Measurements from ENCODE around the gene TXN2. TPM values are rescaled to one million over a fixed set of nuclear protein-coding genes. Genes with fewer than 3 reads are reported as not detected.

Gene TXN2
- total RNA-seq, 1 donor from 2014 or later: 61.0 TPM

DNA sequence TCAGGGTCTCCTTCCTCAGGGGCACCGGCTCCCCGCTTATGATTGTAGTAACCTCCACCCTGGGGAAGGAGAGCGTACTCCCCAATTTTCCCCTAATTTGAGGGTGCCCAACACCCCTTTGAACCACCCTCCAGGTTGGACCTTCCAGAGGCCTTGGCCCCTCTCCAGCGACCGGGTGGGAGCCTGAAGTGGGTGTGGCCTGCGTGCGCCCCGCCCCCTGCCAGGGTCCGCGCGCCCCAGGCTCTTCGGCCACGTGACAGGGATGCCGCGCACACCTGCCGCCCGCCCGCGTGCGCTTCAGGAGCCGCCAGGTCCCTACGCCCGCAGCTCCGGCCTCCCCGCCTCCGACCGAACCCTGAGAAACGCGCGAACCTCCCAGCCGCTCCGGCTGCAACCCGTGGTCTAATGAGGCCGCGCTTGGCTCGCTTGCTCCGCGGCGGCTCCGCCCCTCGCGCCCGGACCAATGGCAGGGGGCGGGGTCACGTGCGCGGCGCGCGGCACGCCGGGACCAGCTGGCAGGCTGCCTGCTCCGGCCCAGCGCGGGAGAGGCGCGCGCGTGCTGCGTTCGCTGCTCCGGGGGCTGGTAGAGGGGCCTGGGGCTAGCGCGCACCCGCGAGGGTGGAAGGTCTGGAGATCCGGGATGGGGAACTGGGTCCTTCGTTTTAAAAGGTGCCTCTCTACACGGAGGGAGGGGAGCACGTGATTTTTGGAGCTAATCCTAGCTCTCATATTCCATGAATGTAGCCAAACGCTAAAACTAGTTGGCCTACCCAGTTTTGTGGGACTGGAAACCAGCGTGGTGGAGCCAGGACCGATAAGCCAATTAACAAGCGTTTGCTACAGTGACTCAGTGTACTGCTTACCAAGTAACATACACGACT, 25.4 kb upstream of the TXN2 start, which contains the start of gene FOXRED2:
Gene FOXRED2 (minus strand): TSS at position 404 of the 881 bp plus-strand sequence. CDS start 618 bp downstream, outside the sequence.
- Histone ChIP-seq H2AFZ (ENCODE audit: low read depth, low read length) (peak within 1 kb of the TSS; percentile 59), H3K79me2 (ENCODE audit: insufficient read depth, low read length) (no peaks in the 10 kb centered on the region), H3K36me3 (ENCODE audit: insufficient read depth, low read length) (peaks cover 17% of the 10 kb centered on the region), H3K4me1 (ENCODE audit: insufficient read depth, low read length) (peaks cover 10% of the 10 kb centered on the region), H3K4me2 (ENCODE audit: low read length) (peak within 1 kb of the TSS; percentile 83), H3K9ac (ENCODE audit: low read length) (peak within 1 kb of the TSS; percentile 23), H3K4me3 (ENCODE audit: insufficient read depth, low read depth, low read length) (peak within 1 kb of the TSS; percentile 54), H3K27me3 (ENCODE audit: insufficient read depth, low read length) (no peaks in the 10 kb centered on the region), H3K27ac (ENCODE audit: low read depth, low read length) (no peak within 1 kb of the TSS), H4K20me1 (ENCODE audit: insufficient read depth, low read length) (peaks cover 14% of the 10 kb centered on the region), H3K9me3 (ENCODE audit: insufficient read depth, low read depth, low read length) (no peaks in the 10 kb centered on the region)
- Mint-ChIP-seq H3K9me3 (ENCODE audit: unreplicated experiment) (no peaks in the 10 kb centered on the region), H3K36me3 (ENCODE audit: low read depth, unreplicated experiment) (peaks cover 8% of the 10 kb centered on the region), H3K4me3 (ENCODE audit: unreplicated experiment) (peak within 1 kb of the TSS; percentile 72), H3K27ac (ENCODE audit: unreplicated experiment) (peak within 1 kb of the TSS; percentile 41), H3K27me3 (ENCODE audit: low read depth, unreplicated experiment) (peaks cover 6% of the 10 kb centered on the region), H3K4me1 (ENCODE audit: low read depth, unreplicated experiment) (no peaks in the 10 kb centered on the region)
- DNase-seq (ENCODE audit: low read depth) (peak; percentile 49), FAIRE-seq (no peak)
- TF ChIP-seq EZH2 (IDR thresholded peaks at IDR 0.05; ENCODE audit: insufficient read depth, low read length): no peak
- TF ChIP-seq CTCF (IDR thresholded peaks at IDR 0.05; ENCODE audit: insufficient read depth, low read depth, low read length): no peak

GRCh38 chr22:36505998-36506635, 24.7 kb upstream of the TXN2 start:
- Histone ChIP-seq H2AFZ (ENCODE audit: low read depth, low read length) (peak overlapping the region; percentile 59), H3K9ac (ENCODE audit: low read length) (peak overlapping the region; percentile 23), H3K36me3 (ENCODE audit: insufficient read depth, low read length) (peaks cover 12% of the 10 kb centered on the region), H3K27ac (ENCODE audit: low read depth, low read length) (no peak overlapping the region), H3K9me3 (ENCODE audit: insufficient read depth, low read depth, low read length) (no peaks in the 10 kb centered on the region), H3K79me2 (ENCODE audit: insufficient read depth, low read length) (no peaks in the 10 kb centered on the region), H3K27me3 (ENCODE audit: insufficient read depth, low read length) (no peaks in the 10 kb centered on the region), H3K4me2 (ENCODE audit: low read length) (peak overlapping the region; percentile 83), H3K4me3 (ENCODE audit: insufficient read depth, low read depth, low read length) (peak overlapping the region; percentile 54), H4K20me1 (ENCODE audit: insufficient read depth, low read length) (peaks cover 8% of the 10 kb centered on the region), H3K4me1 (ENCODE audit: insufficient read depth, low read length) (peaks cover 10% of the 10 kb centered on the region)
- H3K27ac Mint-ChIP-seq (ENCODE audit: unreplicated experiment): no peak overlapping the region
- H3K9me3 Mint-ChIP-seq (ENCODE audit: unreplicated experiment): no peaks in the 10 kb centered on the region
- H3K4me3 Mint-ChIP-seq (ENCODE audit: unreplicated experiment): peak overlapping the region; percentile 34
- FAIRE-seq: no peak
- H3K36me3 Mint-ChIP-seq (ENCODE audit: low read depth, unreplicated experiment): peaks cover 8% of the 10 kb centered on the region
- peaks cover 8% of the 10 kb centered on the region for H3K27me3 Mint-ChIP-seq (ENCODE audit: low read depth, unreplicated experiment)
- no peaks in the 10 kb centered on the region for H3K4me1 Mint-ChIP-seq (ENCODE audit: low read depth, unreplicated experiment)
- TF ChIP-seq CTCF (IDR thresholded peaks at IDR 0.05; ENCODE audit: insufficient read depth, low read depth, low read length) (no peak), EZH2 (IDR thresholded peaks at IDR 0.05; ENCODE audit: insufficient read depth, low read length) (no peak)
- no peak for DNase-seq (ENCODE audit: low read depth)
